ENCODE data around the gene ARRDC4.

ARRDC4 gene

DNA sequence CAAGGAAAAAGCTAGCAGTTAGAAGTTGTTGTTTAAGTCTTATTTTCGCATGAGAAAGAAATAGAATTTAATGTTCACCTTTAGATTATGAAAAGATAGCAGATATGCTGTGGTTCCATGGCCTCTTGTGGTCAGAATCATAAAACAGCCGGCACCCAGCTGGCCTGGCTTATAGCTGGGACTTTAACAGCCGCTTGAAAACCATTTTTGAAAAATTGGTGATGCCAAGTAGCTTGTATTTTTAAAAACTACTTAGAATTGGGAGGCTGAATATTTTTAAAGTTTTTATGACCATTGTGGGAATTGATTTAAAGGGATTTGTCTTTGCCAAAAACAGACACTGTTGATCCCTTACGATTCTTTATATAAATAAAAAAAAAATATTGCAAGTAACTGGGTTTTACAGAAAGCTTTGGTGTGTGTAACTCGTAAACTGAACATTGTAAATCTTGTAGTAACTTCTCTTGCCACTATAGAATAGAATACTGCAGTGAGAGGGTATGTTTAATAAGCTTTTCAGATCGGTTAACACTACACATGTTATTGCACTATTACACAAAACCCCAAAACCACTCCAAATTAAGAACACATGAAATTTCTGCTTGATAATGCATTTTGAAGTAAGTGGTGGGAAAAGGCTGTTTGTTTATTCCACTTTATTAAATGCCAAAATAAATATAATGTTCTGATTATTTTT lies 6.6 kb downstream of the ARRDC4 start:
- Histone ChIP-seq H3K4me1 (ENCODE audit: insufficient read depth, low read length, severe bottlenecking) (no peaks in the 10 kb centered on the region), H3K4me3 (ENCODE audit: low read depth, low read length, poor library complexity, severe bottlenecking) (no peak overlapping the region), H3K9me3 (ENCODE audit: low read length) (no peaks in the 10 kb centered on the region), H3K9ac (ENCODE audit: low read length) (no peak overlapping the region), H2AFZ (ENCODE audit: low read length) (no peak overlapping the region), H3K79me2 (ENCODE audit: insufficient read depth, low read length) (no peaks in the 10 kb centered on the region), H3F3A (ENCODE audit: insufficient read depth, low read length) (no peaks in the 10 kb centered on the region), H3K36me3 (ENCODE audit: insufficient read depth, low read length) (no peaks in the 10 kb centered on the region), H3K4me2 (ENCODE audit: low read length) (no peak overlapping the region), H3K9me2 (ENCODE audit: low read depth, low read length) (no peaks in the 10 kb centered on the region), H4K20me1 (ENCODE audit: insufficient read depth, low read length) (no peaks in the 10 kb centered on the region), H3K27me3 (ENCODE audit: insufficient read depth, low read length) (no peaks in the 10 kb centered on the region), H3K27ac (ENCODE audit: low read depth, low read length, poor library complexity, severe bottlenecking) (no peak overlapping the region)
- TF ChIP-seq, protein P1, sequence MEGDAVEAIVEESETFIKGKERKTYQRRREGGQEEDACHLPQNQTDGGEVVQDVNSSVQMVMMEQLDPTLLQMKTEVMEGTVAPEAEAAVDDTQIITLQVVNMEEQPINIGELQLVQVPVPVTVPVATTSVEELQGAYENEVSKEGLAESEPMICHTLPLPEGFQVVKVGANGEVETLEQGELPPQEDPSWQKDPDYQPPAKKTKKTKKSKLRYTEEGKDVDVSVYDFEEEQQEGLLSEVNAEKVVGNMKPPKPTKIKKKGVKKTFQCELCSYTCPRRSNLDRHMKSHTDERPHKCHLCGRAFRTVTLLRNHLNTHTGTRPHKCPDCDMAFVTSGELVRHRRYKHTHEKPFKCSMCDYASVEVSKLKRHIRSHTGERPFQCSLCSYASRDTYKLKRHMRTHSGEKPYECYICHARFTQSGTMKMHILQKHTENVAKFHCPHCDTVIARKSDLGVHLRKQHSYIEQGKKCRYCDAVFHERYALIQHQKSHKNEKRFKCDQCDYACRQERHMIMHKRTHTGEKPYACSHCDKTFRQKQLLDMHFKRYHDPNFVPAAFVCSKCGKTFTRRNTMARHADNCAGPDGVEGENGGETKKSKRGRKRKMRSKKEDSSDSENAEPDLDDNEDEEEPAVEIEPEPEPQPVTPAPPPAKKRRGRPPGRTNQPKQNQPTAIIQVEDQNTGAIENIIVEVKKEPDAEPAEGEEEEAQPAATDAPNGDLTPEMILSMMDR (IDR thresholded peaks at IDR 0.05; ENCODE audit: low read length) = no peak
- TF ChIP-seq EZH2 (IDR thresholded peaks at IDR 0.05; ENCODE audit: borderline replicate concordance, low read length) = no peak

DNA sequence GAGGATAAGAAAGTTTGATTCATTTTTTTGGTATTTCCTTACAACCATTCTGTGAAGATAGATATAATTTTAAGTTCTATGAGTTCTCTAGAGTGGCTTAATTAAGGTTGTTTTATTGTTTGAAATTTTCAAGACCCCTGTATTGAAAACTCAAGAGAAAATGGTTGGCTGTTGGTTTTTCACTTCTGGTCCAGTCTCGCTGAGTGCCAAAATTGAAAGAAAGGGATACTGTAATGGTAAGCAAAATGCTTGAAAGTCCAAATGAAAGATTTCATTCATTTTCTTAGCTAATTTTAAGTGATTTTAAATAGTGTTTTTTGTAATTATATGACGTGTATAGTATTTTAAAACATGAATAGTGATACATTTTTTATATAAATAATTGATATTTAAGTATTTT lies 7.4 kb downstream of the ARRDC4 start:
- Histone ChIP-seq H3K9ac (ENCODE audit: low read length) (no peak overlapping the region), H3K79me2 (ENCODE audit: insufficient read depth, low read length) (no peaks in the 10 kb centered on the region), H4K20me1 (ENCODE audit: insufficient read depth, low read length) (no peaks in the 10 kb centered on the region), H3K4me3 (ENCODE audit: low read depth, low read length, poor library complexity, severe bottlenecking) (no peak overlapping the region), H3K9me2 (ENCODE audit: low read depth, low read length) (no peaks in the 10 kb centered on the region), H2AFZ (ENCODE audit: low read length) (no peak overlapping the region), H3K9me3 (ENCODE audit: low read length) (no peaks in the 10 kb centered on the region), H3K4me2 (ENCODE audit: low read length) (no peak overlapping the region), H3K4me1 (ENCODE audit: insufficient read depth, low read length, severe bottlenecking) (no peaks in the 10 kb centered on the region), H3K36me3 (ENCODE audit: insufficient read depth, low read length) (no peaks in the 10 kb centered on the region), H3K27me3 (ENCODE audit: insufficient read depth, low read length) (peaks cover 5% of the 10 kb centered on the region; the same call in 1 of the 2 replicates), H3K27ac (ENCODE audit: low read depth, low read length, poor library complexity, severe bottlenecking) (no peak overlapping the region), H3F3A (ENCODE audit: insufficient read depth, low read length) (no peaks in the 10 kb centered on the region)
- no peak for TF ChIP-seq EZH2 (IDR thresholded peaks at IDR 0.05; ENCODE audit: borderline replicate concordance, low read length)
- TF ChIP-seq, protein P1 (IDR thresholded peaks at IDR 0.05; ENCODE audit: low read length) = no peak

DNA sequence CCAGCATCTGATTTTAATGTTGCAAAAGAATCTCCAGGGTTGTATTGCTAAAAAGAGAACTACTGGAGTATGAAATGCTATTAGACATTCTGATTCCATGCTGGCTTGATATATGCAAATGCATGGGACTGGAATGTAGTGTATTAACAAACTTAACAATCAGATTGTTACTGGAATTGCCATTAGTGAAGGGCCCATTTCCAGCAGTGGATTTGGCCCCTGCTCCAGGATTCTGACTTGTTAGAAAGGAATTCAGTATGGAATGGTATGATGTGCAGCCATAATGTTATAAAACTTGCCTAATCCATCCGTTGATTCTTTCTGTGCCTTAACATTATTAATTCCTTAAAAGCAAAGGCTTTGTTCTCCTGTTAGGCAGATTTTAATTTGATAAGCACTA lies 7.9 kb downstream of the ARRDC4 start:
- H3K27ac ChIP-seq (ENCODE audit: low read depth, low read length, poor library complexity, severe bottlenecking) = no peak overlapping the region
- H3K27me3 ChIP-seq (ENCODE audit: insufficient read depth, low read length) = peaks cover 5% of the 10 kb centered on the region; the same call in 1 of the 2 replicates
- no peak for TF ChIP-seq EZH2 (IDR thresholded peaks at IDR 0.05; ENCODE audit: borderline replicate concordance, low read length)
- TF ChIP-seq, protein P1 (IDR thresholded peaks at IDR 0.05; ENCODE audit: low read length) = no peak
- H3K79me2 ChIP-seq (ENCODE audit: insufficient read depth, low read length) = no peaks in the 10 kb centered on the region
- H3K9me3 ChIP-seq (ENCODE audit: low read length) = no peaks in the 10 kb centered on the region
- no peak overlapping the region for H2AFZ ChIP-seq (ENCODE audit: low read length)
- H3F3A ChIP-seq (ENCODE audit: insufficient read depth, low read length) = no peaks in the 10 kb centered on the region
- no peaks in the 10 kb centered on the region for H3K36me3 ChIP-seq (ENCODE audit: insufficient read depth, low read length)
- H3K4me1 ChIP-seq (ENCODE audit: insufficient read depth, low read length, severe bottlenecking) = no peaks in the 10 kb centered on the region
- H3K9me2 ChIP-seq (ENCODE audit: low read depth, low read length) = no peaks in the 10 kb centered on the region
- no peak overlapping the region for H3K4me3 ChIP-seq (ENCODE audit: low read depth, low read length, poor library complexity, severe bottlenecking)
- no peak overlapping the region for H3K9ac ChIP-seq (ENCODE audit: low read length)
- H3K4me2 ChIP-seq (ENCODE audit: low read length) = no peak overlapping the region
- H4K20me1 ChIP-seq (ENCODE audit: insufficient read depth, low read length) = no peaks in the 10 kb centered on the region
